GM08714 (cell line): ENCODE results near the gene AGMO.

ENCODE experiments used
- H3K4me3 ChIP-seq: fragments of 200-500 bp; sonication (Bioruptor generic); 2 replicates; pipeline ENCODE4 v1.5.1; 2014; ENCODE audit warnings: mild to moderate bottlenecking, low read length, inconsistent platforms
- ZNF274 ChIP-seq: IDR thresholded peaks from 2 replicates; pipeline ENCODE4 v1.6.1; 2012; ENCODE audit warnings: mild to moderate bottlenecking, low read depth, low read length

Gene AGMO

DNA sequence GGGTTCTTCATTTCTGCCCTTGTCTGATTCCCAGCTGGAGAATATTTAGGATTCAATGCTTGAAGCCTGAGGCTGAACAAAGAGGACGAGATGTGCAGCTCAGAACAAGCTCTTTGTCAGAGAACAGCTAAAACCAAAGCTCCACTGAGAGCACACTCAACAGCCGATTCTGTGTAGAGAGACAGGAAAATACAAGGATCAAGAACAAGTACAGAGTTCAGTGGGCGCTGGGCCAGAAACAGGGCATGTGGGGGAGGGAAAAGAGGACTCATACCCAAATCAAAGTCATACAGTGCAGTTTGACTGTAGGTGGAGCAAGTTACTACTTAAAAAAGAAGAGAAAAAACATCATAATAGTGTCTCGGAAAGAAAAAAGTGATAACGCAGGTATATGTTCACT is at the start of gene AGMO:
TSS of gene AGMO (minus strand) at position 181 of the 400 bp plus-strand sequence.
- TF ChIP-seq ZNF274 = no peak

DNA sequence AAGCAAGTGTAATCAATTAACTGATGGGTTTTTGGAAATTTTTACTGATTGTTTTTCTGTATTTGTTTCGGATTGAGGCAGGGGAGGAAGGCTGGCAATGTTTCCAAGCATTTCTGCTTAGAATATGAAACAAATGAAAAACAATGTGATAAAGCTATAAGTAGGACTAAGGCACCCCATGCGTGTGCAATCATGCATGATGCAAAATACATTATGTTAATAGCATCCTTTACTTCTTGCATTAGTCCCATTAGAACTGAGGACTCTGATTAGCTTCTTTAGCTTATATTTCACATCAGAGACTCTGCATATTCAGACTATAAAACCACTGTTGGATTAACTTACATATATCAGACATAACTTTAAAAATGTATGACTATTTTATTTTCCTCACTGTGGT is 48.7 kb upstream of the AGMO start:
- no peak for TF ChIP-seq ZNF274
- no peak overlapping the region for H3K4me3 ChIP-seq

More for the DNA sequence above, at the start of gene AGMO:
- H3K4me3 ChIP-seq = no peak within 1 kb of the TSS

DNA sequence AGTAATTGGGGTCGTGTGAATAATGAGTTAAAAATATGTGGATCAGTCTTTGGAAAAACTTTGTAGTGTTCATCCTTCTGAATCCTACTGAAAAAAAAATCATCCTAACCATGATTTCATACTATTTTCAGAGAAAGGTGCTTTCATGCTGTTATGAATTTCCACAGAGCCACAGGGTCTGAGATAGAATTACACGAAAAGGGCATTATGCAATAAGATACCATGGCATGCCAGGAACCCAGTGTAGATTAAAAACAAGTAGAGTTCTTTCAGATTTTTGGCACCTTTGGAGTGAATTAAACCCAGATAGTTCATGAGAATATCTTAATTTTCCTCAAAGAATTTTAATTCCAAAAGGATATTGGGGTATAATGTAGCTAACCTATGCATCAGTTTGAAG is 47.5 kb upstream of the AGMO start:
- no peak overlapping the region for H3K4me3 ChIP-seq
- no peak for TF ChIP-seq ZNF274

DNA sequence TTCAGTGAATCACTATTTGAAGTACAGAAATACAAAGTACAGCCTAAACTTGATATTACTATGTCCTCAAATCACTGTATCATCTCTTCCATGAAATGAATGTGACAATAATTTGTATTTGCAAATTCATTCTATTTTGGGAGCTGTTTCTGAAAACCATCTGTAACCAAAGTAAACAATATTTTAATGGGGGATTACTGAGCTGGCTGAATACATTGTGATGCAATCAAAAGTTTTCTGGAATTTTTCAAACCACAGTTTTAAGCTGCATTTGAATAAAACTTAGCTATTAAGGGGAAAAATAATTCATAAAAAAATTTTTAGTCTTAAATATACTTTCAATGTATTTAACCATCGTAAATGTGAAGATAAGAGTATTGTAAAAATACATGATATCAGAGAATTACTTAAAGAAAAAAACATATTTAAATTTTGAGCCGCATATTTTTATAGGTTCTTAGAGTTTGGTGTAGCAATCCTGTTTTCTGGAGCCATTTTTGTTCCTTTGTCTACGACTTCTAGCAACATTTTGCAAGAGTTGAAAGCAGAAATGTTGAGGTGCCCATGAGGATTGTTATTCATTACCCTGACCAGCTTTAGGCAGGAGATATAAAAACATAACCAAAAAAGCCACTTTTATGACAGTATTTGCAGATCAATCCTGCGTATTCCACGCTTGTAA is 45.9 kb upstream of the AGMO start:
- TF ChIP-seq ZNF274 = no peak

DNA sequence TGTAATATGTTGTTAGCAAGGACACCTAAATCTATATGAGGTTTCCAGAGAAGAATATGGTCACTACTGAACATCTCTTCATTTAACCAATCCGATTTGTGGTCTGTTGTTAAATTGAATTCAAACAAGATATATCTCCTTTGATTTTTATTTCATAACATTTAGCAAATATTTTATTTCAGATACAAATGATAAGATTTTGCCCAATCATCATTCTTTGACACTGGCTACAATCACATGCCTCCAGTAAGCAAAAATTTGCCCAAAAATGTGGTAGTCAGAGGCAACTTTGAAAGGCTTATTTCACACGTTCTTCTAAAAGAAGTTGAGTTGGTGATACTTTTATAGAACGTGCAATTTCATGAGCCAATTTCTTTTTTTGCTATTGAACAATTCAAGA is 44.7 kb upstream of the AGMO start:
- no peak for TF ChIP-seq ZNF274
- H3K4me3 ChIP-seq = no peak overlapping the region

More for the DNA sequence above, 45.9 kb upstream of the AGMO start:
- no peak overlapping the region for H3K4me3 ChIP-seq

DNA sequence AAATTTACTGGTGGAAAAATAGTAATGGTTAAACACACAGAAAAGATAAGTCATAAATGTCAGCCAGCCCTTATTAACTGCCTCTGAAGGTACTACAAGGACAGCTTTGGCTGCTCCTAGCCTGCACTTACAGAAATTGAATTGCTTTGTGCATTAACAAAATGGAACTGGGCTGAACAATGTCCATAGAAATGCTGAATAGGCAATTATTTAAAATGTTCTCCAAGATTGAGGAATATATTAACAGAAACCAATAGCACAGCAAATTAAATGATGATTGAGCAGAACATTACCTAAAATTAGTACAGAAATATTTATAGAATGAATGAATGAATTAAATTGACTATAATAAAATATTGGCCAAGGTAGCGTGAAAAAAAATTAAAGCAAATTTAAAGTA is 42.4 kb upstream of the AGMO start:
- H3K4me3 ChIP-seq = no peak overlapping the region
- no peak for TF ChIP-seq ZNF274

DNA sequence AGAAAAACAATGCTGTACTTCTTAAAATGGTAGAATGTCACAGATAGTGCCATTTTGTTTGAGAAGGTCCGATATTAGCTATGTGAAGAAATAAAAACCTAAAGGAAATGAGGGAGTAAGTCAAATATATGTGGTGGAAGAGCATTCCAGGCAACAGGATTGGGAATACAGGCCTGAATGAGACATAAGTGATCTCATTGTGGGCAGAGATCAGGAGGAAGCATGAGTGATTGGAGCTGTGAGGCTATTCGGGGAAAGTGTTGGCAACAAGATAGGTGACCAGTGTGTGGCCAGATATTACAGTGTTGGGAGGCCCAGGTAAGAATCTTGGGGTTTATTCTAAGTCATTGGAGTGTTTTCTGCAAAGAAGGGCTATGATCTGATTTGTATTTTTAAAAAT is 41.3 kb upstream of the AGMO start:
- TF ChIP-seq ZNF274 = no peak
- H3K4me3 ChIP-seq = no peak overlapping the region

DNA sequence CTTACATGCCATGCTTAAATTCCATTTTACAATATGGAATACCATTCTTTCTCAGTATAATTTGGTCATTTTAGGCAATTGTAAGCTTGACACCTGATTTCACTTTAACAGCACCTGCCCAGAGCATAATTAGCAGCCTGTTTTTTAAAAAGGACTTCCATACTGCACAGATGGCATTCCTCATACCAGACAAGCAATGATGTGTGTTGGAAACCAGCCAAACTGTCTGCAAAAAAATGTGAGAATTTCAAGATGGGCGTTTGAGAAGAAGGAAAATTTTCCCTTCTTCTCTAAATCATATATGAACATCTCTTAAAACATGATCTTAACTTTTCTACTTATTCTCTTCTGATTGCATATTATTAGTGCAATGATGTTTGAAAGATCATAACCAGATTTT is 40.4 kb upstream of the AGMO start:
- H3K4me3 ChIP-seq = no peak overlapping the region
- TF ChIP-seq ZNF274 = no peak

DNA sequence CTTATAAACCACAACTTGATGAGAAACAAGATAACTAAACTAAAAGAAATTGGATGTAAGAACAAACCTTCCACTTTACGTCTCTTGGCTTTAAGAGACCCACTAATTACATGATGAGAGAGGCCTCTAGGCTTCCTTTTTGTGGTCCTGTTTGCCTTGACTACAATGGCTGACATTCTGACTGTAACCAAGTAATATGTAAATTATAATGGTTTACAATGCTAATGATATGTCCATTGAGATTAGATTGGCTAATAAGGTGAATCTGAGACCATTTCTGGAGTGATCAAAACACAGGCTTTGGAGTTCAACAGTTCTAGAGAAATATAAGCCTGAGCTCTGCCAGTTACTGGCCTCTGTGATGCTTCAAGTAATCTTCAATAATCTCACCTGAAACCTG is 39.4 kb upstream of the AGMO start:
- no peak overlapping the region for H3K4me3 ChIP-seq
- TF ChIP-seq ZNF274 = no peak

DNA sequence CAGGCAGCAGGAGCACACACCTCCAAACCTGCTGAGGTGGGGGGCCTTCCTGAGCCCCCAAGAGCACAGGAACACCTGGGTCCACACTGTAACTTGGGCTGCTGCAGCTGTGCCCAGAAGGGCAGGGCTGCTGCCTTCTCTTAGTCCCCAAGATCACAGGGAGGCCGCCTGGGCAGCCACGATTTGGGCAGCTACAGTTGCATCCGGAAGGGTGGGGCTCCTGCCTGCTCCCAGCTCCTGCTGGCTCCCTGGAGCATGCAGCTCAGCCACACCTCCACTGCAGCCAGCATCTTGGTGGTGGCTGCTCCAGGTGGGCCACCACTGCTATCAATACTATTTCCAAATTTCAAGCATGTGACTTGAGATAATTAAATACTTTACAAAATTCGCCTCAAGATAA is 38.5 kb upstream of the AGMO start:
- no peak for TF ChIP-seq ZNF274
- H3K4me3 ChIP-seq = no peak overlapping the region

DNA sequence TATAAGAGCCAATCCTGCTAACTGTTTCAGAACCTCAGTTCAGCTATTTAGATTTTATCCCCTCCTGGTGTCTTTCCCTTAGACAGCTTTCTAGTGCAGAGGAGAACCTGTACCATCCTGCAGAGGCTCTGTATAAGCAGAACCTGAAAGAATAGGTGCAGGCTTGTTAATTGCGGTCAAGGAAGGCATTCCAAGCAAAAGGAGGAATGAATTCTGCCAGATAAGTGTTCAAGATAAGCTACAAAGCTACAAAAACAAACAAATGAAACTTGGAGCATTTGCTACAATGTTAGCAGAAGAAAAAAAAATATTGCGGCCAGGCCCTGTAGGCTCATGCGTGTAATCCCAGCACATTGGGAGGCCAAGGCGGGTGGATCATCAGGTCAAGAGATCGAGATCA is 32.6 kb upstream of the AGMO start:
- TF ChIP-seq ZNF274 = no peak
- no peak overlapping the region for H3K4me3 ChIP-seq

DNA sequence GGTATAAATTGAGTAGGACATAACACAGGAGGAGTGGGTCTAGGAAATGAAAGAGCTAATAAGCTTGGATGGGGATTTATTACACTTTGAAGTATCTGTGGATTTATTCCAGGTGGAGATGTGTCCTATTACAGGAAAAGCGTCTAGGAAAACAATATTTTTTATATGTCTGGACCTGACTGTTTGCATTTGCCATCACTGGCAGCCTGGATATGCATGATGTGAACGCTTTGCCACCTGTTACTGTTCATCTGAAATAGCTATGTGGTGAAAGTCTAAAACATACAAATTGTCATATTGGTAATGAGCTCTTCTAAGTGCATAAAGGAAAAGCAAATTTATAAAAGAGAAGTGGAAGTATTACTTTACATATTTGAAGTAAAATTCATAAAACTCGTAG is 31.6 kb upstream of the AGMO start:
- TF ChIP-seq ZNF274 = no peak
- H3K4me3 ChIP-seq = no peak overlapping the region

DNA sequence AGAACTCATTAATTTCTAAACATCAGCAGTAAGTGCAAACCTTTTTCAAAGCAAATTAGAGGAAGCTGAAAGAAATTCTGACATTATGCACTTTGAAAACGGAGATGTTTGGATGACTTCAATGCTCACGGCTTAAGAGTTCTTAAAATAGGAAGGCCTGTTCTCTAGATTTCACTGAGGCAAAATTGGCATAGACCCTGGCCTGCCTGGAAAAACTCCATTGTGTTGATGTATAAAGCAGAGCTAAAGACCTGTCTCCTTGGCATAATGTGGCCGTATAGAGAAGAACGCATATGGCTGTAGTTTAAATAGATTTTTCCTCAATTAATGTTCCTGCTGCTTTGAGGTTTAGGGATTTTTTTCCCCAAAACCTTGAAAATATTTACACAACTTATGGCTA is 24.5 kb upstream of the AGMO start:
- H3K4me3 ChIP-seq = no peak overlapping the region
- TF ChIP-seq ZNF274 = no peak

DNA sequence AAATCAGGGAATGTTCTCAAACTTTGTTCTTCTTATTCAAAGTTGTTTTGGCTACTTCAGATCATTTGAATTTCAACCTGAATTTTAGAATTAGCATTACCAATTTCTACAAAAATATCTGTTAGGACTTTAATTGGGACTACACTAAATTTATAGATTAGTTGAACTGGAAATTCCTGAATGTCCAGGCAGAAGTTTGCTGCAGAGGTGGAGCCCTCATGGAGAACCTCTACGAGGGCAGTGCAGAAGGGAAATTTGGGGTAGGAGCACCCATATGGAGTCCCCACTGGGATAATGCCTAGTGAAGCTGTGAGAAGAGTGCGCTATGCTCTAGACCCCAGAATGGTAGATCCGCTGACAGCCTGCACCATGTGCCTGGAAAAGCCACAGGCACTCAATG is 22.8 kb upstream of the AGMO start:
- H3K4me3 ChIP-seq = no peak overlapping the region
- no peak for TF ChIP-seq ZNF274

DNA sequence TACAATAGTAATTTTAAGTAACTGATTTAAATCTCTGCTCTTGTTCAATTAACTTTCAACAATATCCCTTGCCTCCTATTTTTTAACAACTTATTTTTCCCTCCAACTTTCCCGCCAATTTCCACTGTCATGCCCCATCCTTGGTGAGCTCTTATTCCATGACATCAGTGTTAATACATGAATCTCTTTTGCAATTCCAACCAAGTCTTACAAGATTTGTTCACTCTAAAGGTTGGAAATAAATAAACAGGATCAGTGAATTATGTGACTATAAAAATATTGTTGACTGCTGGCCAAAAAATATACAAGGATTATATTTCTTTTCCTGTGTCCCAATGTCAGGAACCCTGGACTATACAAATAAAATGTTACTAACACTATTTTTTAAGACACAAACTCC is 21.0 kb upstream of the AGMO start:
- no peak overlapping the region for H3K4me3 ChIP-seq
- no peak for TF ChIP-seq ZNF274

DNA sequence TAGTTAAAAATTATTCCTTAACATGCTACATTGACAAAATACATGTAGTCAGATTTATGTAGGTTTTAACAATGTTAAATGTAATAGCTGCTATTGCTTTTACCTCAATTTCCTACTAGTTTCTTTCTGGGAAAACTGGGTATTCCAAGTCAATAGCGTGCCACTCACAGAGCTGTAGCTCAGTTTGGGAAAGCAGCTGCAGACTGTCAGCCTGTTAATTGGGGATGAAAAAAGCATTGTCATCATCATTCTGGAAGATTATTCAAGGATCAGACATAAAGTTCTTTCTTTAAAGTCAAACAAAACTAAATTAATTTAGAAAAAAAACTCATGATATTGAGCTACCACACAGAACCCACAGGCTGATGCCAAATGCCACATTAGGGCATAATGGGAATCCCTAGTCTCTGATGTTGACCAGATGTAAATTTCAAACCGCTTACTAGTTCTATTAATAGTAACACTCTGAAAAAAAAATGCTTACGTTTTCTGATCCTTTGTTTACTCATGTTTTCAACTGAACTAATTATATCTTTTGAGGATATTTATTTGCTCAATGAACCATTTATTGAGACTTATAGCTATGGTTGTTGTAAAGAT is 19.6 kb upstream of the AGMO start:
- TF ChIP-seq ZNF274 = no peak
- H3K4me3 ChIP-seq = no peak overlapping the region
